ENCODE results near the gene GATAD2A.

GATAD2A gene

GRCh38 chr19:19540715-19541515 lies 135.4 kb downstream of the GATAD2A start:
- TF ChIP-seq CTCF (IDR thresholded peaks at IDR 0.05) = no peak

GRCh38 chr19:19541616-19542015 lies 136.1 kb downstream of the GATAD2A start:
- TF ChIP-seq CTCF (IDR thresholded peaks at IDR 0.05) = no peak

- TF ChIP-seq CTCF (IDR thresholded peaks at IDR 0.05) = no peak
These were observed 137.0 kb downstream of the GATAD2A start for GRCh38 chr19:19542507-19542906.

GRCh38 chr19:19543101-19543500 lies 137.6 kb downstream of the GATAD2A start:
- no peak for TF ChIP-seq CTCF (IDR thresholded peaks at IDR 0.05)

- TF ChIP-seq CTCF (IDR thresholded peaks at IDR 0.05) = no peak
These were observed 138.2 kb downstream of the GATAD2A start for GRCh38 chr19:19543640-19544039.

GRCh38 chr19:19544257-19544953 lies 138.9 kb downstream of the GATAD2A start:
- no peak for TF ChIP-seq CTCF (IDR thresholded peaks at IDR 0.05)

- TF ChIP-seq CTCF (IDR thresholded peaks at IDR 0.05) = no peak
These were observed 139.6 kb downstream of the GATAD2A start for GRCh38 chr19:19544954-19545591.

All from LNCAP (cell line).